DMS114 treated with DMSO at 0.1 percent for 48 hours (cell line): ENCODE measurements around the gene ANKS1A.
"Not testable (repeated sequence)": the region's sequence is repeated elsewhere in the genome, so short reads cannot be mapped to it uniquely, and the experiment has no call there.

Experiments
- DNase-seq: peaks from one replicate; lab custom pipeline; 2025; ENCODE audit not compliant: unreplicated experiment; lab: John Stamatoyannopoulos, UW

Gene ANKS1A, protein sequence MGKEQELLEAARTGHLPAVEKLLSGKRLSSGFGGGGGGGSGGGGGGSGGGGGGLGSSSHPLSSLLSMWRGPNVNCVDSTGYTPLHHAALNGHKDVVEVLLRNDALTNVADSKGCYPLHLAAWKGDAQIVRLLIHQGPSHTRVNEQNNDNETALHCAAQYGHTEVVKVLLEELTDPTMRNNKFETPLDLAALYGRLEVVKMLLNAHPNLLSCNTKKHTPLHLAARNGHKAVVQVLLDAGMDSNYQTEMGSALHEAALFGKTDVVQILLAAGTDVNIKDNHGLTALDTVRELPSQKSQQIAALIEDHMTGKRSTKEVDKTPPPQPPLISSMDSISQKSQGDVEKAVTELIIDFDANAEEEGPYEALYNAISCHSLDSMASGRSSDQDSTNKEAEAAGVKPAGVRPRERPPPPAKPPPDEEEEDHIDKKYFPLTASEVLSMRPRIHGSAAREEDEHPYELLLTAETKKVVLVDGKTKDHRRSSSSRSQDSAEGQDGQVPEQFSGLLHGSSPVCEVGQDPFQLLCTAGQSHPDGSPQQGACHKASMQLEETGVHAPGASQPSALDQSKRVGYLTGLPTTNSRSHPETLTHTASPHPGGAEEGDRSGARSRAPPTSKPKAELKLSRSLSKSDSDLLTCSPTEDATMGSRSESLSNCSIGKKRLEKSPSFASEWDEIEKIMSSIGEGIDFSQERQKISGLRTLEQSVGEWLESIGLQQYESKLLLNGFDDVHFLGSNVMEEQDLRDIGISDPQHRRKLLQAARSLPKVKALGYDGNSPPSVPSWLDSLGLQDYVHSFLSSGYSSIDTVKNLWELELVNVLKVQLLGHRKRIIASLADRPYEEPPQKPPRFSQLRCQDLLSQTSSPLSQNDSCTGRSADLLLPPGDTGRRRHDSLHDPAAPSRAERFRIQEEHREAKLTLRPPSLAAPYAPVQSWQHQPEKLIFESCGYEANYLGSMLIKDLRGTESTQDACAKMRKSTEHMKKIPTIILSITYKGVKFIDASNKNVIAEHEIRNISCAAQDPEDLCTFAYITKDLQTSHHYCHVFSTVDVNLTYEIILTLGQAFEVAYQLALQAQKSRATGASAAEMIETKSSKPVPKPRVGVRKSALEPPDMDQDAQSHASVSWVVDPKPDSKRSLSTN

DNA sequence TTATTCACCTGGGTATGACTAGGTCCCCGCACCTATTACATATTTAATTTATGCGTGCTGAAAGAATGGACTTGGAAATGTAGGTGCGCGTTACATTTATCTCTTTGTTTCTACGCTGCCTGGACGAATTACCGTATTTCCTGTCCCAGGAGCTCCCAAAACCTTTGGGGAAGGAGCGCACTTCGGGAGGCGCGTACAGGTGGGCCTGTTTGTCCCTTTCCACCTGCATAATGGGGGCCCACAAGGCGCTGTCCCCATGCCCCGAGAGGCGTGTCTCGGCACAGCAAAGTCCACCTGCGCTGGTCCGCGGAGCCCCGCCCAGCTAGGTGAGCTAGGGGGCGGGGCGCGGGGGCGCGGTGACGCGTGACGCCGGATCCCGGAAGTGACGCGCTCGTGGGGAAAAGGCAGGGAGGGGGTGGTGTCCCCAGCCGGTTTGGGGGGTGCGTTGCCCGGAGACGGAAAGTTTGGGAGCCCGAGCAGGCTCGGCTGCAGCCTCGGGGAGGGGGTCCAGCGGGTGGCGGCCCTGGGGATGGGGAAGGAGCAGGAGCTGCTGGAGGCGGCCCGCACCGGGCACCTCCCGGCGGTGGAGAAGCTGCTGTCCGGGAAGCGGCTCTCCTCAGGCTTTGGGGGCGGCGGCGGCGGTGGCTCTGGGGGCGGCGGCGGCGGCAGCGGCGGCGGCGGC, at the start of gene ANKS1A:
Gene ANKS1A, plus strand, starts transcription at position 382 of the 682 bp plus-strand sequence. Its CDS starts 148 bp downstream, at position 530.
- peak; percentile 36 for DNase-seq

DNA sequence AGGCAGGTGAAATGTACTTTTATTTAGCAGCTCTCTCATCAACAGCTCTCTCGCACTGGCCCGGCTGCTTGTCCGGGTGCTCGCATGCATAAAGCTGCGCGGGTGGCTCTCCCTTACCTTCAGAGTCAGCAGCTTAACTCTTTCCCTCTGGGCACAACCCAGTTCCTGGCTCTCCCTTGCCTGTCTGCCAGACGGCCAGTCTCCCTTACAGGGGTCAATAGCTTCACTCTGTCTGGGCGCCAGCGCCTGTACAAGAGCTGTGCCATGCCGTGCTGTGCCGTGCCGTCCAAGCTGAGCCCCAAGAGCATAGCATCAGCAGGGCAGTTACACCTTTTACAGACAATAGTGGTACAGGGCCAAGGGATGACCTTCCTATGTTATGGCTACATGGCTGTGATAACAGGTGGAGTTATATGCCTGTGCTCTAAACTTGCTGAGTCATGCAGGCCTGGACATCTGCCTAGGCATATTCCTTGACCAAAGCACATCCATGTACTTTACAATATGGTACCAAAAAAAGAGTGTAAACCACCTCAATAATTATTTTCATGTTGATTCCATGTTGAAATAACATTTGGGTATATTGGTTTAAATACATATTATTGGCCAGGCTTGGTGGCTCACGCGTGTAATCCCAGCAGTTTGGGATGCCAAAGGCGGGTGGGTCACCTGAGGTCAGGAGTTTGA, 49.2 kb upstream of the ANKS1A start:
- DNase-seq = no peak

DNA sequence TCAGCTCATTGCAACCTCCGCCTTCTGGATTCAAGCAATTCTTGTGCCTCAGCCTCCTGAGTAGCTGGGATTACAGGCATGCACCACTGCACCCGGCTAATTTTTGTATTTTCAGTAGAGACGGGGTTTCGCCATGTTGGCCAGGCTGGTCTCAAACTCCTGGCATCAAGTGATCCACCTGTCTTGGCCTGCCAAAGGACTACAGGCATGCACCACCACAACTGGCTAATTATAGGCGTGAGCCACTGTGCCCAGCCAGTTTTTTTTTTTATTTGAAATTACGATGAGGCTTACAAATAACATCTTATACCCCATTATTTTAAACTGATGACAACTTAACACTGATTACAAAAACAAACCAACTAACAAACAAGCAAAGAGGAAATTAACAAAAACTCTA, 40.0 kb upstream of the ANKS1A start:
- not testable (repeated sequence) for DNase-seq

DNA sequence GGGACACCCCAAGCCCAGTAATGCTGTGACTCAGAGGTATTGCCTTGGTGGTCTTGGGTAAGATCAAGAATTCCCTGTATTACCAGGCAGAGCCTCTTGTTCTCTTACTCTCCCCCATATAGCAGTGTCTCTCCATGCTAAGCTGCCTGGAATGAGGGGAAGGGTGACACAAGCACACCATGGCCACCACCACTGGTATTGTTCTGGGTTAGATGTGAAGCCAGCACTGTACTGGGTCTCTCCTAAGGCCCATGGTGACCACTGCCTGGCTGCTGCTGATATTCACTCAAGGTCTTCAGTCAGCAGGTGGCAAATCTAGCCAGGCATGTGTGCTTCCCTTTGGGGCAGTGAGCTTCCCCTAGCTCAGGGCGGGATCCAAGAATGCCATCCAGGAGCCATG, 37.7 kb upstream of the ANKS1A start:
- DNase-seq = no peak

DNA sequence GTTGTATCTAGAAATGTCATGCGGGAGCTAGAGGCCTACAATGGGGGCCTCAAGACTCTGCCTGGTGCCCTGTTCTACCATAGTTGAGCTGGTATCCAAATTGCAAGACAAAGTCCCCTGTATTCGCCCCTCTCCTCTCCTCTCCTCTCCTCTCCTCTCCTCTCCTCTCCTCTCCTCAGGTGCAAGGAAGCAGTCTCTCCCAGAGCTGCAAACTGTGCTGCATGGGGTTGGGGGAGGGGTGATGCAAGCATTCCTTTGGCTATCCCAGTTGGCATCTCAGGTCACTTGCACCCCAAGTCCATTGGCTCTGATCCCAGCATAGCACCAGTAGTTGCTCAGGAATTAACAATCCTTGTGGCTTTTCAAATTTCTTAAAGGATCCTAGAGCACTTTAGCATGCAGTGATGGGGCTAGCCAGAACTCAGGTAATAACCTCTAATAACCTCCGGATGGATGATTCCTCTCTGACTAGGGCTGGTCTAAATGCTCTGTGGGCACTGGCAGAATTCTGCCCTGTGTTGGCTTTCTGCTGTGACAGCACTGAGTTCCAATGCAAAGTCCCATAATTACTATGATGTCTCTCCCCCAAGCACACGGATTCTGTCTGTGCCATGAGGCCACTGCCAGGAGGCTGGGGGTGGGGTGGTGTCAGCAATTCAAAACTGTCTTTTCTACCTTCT, 36.5 kb upstream of the ANKS1A start:
- no peak for DNase-seq

DNA sequence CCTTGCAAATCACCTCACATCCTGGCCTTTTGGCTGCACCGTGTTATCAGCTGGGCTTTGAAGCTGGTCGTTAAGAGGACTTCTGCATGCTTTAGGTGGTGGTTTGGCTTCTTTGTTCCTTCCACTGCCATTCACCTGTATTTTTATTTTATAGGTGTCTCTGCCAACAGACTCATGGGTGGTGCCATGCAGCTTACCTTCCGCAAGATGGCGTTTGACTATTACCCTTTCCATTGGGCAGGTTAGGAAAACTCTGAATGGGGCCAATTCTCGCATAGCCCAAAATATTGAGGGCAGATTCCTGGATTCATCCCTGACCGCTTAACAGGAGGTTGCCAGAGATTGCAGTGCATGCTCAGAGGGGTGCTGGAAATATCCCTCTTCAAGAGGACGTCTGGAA, 33.6 kb upstream of the ANKS1A start:
- no peak for DNase-seq

DNA sequence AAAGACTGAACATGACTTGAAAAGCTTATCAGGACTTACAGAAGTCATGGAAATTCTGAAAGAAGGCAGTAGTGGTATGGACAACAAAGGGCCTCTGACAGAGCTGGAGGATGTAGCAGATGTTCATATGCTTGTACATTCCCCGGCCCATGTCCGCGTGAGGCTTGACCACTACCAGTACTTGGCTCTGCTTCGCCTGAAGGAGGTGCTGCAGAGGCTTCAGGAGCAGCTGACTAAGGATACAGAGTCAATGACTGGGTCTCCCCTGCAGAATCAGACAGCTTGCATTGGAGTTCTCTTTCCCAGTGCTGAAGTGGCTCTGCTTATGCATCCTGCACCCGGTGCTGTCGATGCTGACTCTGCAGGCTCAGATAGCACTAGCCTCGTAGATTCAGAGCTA, 30.4 kb upstream of the ANKS1A start:
- DNase-seq = no peak

DNA sequence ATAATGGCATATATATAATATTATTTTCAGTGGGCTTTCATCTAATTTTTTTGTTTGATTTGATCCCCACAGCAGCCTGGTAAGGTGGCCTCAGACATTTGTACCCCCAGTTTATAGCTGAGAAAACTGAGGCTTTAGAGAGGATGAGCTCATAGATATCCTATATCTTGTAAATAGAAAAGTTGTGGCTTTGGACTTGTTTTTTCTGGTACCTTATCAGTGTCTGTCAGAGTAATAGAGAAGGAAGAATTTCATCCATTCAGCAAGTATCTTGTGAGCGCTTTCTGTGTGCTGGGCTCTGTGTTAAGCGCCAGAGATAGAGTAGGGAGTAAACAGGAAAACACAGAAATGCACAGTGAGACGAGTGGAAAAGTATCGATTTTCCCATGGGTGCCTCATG, 29.1 kb upstream of the ANKS1A start:
- DNase-seq = no peak

DNA sequence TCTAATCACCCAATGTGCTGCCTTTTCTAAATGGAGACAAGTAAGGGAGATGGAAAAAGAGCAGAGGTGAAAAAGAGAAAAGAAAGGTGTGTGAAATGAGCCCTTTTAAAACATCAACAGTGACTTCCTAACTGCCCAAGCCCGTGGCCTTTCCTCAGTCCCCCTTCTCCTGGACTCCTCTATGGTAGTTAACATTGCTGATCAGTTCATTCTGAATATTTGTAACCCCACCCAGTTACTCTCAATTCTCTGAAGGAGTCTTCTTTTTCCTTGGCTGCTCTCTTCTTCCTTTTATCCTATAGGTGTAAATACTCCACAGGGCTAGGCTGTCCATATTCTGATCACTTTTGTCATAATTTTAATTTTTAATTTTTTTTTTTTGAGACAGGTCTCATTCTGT, 28.3 kb upstream of the ANKS1A start:
- no peak for DNase-seq

DNA sequence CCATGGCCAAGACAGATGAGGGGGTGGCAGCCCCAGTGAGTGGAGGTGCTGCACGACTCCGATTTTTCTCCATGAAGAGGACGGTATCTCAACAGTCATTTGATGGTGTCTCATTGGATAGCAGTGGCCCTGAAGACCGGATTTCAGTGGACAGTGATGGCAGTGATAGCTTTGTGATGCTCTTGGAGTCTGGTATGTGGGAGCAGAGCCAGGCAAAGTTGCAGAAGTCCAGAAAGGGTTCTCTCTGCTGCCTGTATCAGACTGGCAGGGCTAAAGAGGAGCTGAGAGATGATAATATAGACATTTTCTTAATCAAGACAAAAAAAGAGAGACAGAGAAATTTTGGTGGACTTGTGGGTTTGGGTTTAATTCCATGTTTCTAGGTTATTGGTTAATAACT, 25.0 kb upstream of the ANKS1A start:
- no peak for DNase-seq

DNA sequence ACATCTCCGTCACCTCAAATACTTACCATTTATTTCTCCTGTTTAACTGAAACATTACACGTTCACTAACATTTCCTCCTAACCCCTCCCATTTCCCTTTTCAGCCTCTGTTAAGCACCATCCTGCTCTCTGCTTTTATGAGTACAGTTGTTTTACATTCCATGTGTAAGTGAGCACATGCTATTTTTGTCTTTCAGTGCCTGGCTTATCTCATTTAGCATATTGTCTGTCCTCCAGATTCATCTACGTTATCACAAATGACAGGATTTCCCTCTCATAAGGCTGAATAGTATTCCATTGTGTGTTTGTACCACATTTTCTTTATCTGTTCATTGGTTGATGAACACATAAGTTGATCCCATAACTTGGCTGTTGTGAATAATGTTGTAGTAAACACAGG, 23.9 kb upstream of the ANKS1A start:
- DNase-seq = no peak

DNA sequence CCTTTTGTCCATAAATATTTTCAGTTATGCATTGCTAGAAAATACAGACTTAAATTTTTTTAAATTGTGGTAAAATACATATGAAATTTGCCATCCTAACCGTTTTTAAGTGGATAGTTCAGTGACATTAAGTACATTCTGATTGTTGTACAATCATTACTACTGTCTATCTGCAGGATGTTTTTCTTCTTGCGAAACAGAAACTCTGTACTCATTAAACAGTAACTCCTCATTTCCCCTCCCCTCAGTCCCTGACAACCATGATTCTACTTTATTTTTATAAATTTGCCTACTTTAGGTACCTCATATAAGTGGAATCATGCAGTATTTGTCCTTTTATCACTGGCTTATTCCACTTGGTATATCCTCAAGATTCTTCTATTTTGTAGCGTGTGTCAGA, 22.5 kb upstream of the ANKS1A start:
- no peak for DNase-seq

DNA sequence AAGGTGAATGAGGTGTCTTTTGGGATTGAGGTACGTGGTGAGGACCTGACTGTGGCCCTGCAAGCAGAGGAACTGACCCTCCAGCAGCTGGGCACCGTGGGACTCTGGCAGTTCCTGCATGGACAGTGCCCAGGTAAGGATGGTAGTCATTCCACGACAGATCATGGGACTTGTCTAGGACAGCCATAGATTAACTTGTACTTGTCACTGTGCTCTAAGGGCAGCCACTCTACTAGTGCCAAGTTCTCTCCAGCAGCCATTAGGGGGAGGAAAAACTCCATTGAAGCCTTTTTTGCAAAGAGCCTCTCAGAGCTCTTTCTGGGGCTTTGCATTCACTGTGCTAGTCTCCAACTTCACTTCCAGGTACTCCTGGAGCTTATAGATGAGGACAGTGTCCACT, 21.6 kb upstream of the ANKS1A start:
- no peak for DNase-seq

DNA sequence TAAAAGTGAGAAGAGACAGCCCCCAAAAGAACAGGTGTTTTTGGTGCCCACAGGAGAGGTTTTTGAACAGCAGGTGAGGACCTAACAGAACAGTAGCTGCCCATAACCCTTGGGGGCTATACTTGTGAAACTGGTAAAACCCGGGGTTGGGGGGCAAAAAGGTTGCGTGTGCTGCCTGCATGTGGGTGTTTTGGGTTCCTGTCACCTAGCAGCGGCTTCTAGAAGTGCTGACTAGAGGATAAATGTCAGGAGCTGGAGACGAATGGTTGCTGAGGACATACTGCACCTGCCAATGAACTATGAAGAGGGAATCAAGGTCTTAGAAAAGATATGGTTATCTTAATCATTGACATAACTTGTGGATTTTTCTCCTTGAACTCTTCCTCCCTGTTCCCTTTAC, 17.2 kb upstream of the ANKS1A start:
- no peak for DNase-seq

DNA sequence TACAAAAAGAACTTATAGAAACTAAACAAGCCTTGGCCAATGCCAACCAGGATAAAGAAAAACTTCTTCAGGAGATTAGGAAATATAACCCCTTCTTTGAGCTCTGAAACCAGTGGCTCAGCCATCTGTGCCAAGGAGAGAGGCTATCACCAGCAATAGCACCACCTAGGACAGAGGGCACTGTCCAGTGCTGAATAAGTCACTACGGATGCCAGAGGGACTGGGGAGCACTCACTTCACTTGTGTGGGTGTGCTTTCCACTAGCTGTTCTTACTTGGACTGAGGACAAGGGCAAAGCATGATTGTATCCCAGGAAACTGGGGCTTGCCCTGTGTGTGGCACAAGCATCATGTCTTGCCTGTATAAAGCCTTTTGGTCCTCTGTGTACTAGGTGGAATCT, 16.7 kb upstream of the ANKS1A start:
- DNase-seq = no peak

DNA sequence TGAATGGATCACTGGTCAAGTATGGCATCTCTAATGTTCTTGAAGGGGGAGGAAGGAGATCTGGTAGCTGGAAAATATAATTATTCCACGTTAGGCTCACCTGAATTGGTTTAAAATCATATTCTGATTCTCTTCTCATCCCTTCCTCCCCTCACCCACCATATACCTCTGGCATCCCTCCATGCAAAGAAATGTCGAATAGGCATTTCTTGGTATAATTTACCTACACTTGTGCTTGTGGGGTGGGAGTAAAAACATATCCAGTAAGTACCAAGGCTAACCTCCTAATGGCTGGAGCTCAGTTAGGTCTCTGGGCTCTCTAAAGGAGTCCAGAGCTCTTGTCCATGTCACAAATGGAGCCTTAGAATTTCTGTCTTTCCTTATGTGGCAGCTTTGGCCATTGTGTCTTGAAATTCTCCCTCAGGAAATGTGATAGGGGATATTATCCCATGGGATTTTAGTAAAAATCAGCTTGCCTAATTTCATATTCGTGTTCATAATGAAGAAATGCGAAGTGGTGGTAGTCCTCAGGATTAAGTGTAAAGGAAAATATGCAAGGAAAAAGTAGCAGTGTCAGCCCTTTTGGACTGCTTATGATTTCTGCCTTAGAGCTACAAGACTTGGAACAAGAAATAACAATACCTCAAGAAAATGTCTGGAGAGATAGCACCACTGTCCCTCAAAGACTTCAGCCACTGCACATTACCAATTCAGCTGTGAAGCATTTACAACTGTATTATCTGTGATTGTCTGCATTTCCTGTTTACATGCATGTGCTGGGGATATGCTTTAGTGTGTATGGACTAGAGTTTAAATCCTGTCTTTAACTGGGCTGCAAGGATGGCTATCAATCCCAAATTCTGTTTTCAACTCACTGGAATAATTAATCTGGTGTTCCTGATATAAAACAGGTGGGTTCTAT, 13.5 kb upstream of the ANKS1A start:
- no peak for DNase-seq

DNA sequence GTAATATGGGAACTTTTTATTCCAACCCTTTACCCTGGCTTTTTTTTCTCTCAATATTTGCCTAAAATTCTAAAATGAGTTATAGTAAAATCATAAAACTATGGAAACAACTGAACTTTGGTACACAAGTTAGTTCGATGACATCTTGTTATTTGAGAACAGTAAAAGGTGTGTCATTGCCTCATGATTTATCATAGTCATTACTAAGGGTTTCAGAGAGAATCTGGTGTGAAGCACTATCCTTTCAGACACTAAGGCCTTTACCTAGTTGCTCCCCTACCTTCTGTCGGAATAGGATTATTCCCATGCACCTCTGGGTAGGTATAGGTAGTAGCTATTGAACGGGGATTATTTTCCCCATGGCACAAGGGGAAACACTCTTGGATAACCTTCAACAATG, 12.6 kb upstream of the ANKS1A start:
- no peak for DNase-seq

DNA sequence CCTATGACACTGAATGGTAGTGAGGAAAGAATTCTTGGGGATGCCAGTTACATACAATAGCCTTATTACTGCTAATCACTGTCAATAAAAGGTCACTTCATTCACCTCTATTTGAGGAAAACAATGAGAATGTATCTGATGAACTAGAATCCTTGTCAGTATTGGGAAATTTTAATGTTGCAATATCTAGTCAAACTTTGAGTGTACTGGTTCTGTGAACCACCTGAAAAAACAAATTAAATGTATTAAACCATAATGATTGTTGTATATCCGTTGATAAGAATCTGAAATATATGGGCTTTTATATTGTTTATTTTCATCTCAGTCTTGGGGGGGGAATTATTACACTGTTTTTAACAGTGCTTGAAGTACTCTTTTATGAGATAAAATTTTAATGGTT, 11.8 kb upstream of the ANKS1A start:
- no peak for DNase-seq
